Esophagus muscularis mucosa (tissue), 4 donors: ENCODE data around the gene APOM. TPM values are rescaled to one million over a fixed set of nuclear protein-coding genes. Genes with fewer than 3 reads are reported as not detected.

ENCODE experiments used
- DNase-seq: peaks from one replicate; pipeline ENCODE4 v3.0.0-alpha.2; 2017; ENCODE audit errors: extremely low spot score
- H3K27ac ChIP-seq, 4 donors: fragments of 200-600 bp; sonication (generic); replicated peaks in 1 of 4; 1 replicate in 3 of 4; 2 replicates in 1 of 4; pipeline ENCODE4 v1.5.1; 2016 to 2019; ENCODE audit warnings: mild to moderate bottlenecking in 1 of 4
- H3K27me3 ChIP-seq, 4 donors: fragments of 200-600 bp; sonication (generic); one replicate each; pipeline versions ENCODE4 v1.5.1 to v1.6.0; 2016 to 2019
- H3K36me3 ChIP-seq, 4 donors: fragments of 200-600 bp; sonication (generic); one replicate each; pipeline ENCODE4 v1.5.1; 2016 to 2019
- H3K4me1 ChIP-seq, 4 donors: fragments of 200-600 bp; sonication (generic); one replicate each; pipeline ENCODE4 v1.5.1; 2016 to 2019
- H3K4me3 ChIP-seq, 4 donors: fragments of 200-600 bp; sonication (generic); 1 replicate in 2 of 4; 2 replicates in 2 of 4; pipeline ENCODE4 v1.5.1; 2016 to 2019; ENCODE audit warnings: mild to moderate bottlenecking in 4 of 4, moderate library complexity in 1 of 4
- H3K9me3 ChIP-seq, 4 donors: fragments of 200-600 bp; sonication (generic); 1 replicate in 3 of 4; 2 replicates in 1 of 4; pipeline ENCODE4 v1.5.1; 2016 to 2019
- CTCF ChIP-seq, 3 experiments: fragments of 200-600 bp in 2 of 3; fragments of 450-650 bp in 1 of 3; sonication (generic) in 2 of 3; IDR thresholded peaks; one replicate each; pipeline ENCODE4 v1.5.1; 2017 to 2019; ENCODE audit warnings: antibody characterized with exemption in 3 of 3, mild to moderate bottlenecking in 2 of 3, moderate library complexity in 1 of 3
- EP300 ChIP-seq: sonication (generic); formaldehyde crosslinking; IDR thresholded peaks from one replicate; pipeline ENCODE4 v1.6.1; 2017; ENCODE audit warnings: antibody characterized with exemption
- POLR2A ChIP-seq: fragments of 450-650 bp; IDR thresholded peaks from one replicate; pipeline ENCODE4 v1.6.1; 2017; ENCODE audit warnings: antibody characterized with exemption, moderate library complexity, mild to moderate bottlenecking, low read depth
- POLR2AphosphoS5 ChIP-seq, 2 donors: sonication (generic); formaldehyde crosslinking; IDR thresholded peaks; one replicate each; pipeline ENCODE4 v1.6.1; 2017; ENCODE audit warnings: antibody characterized with exemption in 2 of 2
- WGBS: methylation state at CpG from one replicate; pipeline ENCODE4 v1.1.5; 2018; 5-methylcytosine and 5-hydroxymethylcytosine counted together
- intact Hi-C: fragments of 100-400 bp; cut with DNase I; formaldehyde crosslinking; loops from one replicate; pipeline ENCODE4 v1.15.1; 2023
- total RNA-seq, 4 donors: library from RNA; depleted of rRNA; stranded (reverse); fragments of >200 nt; gene quantifications; one replicate each; pipeline versions ENCODE4 v1.1.0 to v1.2.1, GENCODE V29; 2016

Gene APOM
- total RNA-seq, 4 donors from 2014 or later: 1.5 to 3.3 (median 2.0) TPM

- DNase-seq: no peak
These were observed 20.7 kb downstream of the APOM start for GRCh38 chr6:31676322-31676903.

GRCh38 chr6:31676904-31677303 lies 21.2 kb downstream of the APOM start:
- WGBS: 64% methylated on average over 6 of the region's 6 CpGs
- peaks cover 12 to 21% (median 19%) of the 10 kb centered on the region in 4 donors for H3K4me1 ChIP-seq
- TF ChIP-seq POLR2A: no peak
- TF ChIP-seq EP300: no peak
- no peak for TF ChIP-seq POLR2AphosphoS5 (IDR thresholded peaks at IDR 0.05)
- no peak for TF ChIP-seq CTCF (IDR thresholded peaks at IDR 0.05)

More at GRCh38 chr6:31676322-31676903, 20.7 kb downstream of the APOM start:
- WGBS: 77% methylated on average over 4 of the region's 4 CpGs
- no peak overlapping the region for H3K4me3 ChIP-seq
- H3K9me3 ChIP-seq: no peaks in the 10 kb centered on the region
- no peak overlapping the region for H3K27ac ChIP-seq
- no peaks in the 10 kb centered on the region for H3K27me3 ChIP-seq
- intact Hi-C loops: no loop called here
- peaks cover 10 to 28% (median 26%) of the 10 kb centered on the region in 4 donors for H3K36me3 ChIP-seq
- TF ChIP-seq EP300 (no peak), CTCF (IDR thresholded peaks at IDR 0.05) (no peak), POLR2AphosphoS5 (IDR thresholded peaks at IDR 0.05) (no peak), POLR2A (no peak)
- peaks cover 12 to 16% (median 14%) of the 10 kb centered on the region in 4 donors for H3K4me1 ChIP-seq

GRCh38 chr6:31677955-31678354 lies 22.3 kb downstream of the APOM start:
- peaks cover 0 to 13% (median 11%) of the 10 kb centered on the region in 4 donors for H3K36me3 ChIP-seq
- H3K4me3 ChIP-seq: no peak overlapping the region
- 78% methylated on average over 8 of the region's 8 CpGs for WGBS
- H3K4me1 ChIP-seq: peaks cover 12 to 27% (median 22%) of the 10 kb centered on the region in 4 donors
- no peaks in the 10 kb centered on the region for H3K9me3 ChIP-seq
- no peak overlapping the region for H3K27ac ChIP-seq
- H3K27me3 ChIP-seq: no peaks in the 10 kb centered on the region
- no peak for TF ChIP-seq CTCF (IDR thresholded peaks at IDR 0.05)
- no peak for TF ChIP-seq POLR2A
- TF ChIP-seq EP300: no peak
- TF ChIP-seq POLR2AphosphoS5 (IDR thresholded peaks at IDR 0.05): no peak
- intact Hi-C loops: no loop called here
- no peak for DNase-seq

More at GRCh38 chr6:31676904-31677303, 21.2 kb downstream of the APOM start:
- Histone ChIP-seq H3K4me3 (no peak overlapping the region), H3K36me3 (peaks cover 5 to 23% (median 21%) of the 10 kb centered on the region in 4 donors), H3K27me3 (no peaks in the 10 kb centered on the region), H3K9me3 (no peaks in the 10 kb centered on the region), H3K27ac (no peak overlapping the region)
- no peak for DNase-seq
- intact Hi-C loops: no loop called here

GRCh38 chr6:31680226-31681134 lies 24.8 kb downstream of the APOM start, which contains the start of gene LY6G5C:
Gene LY6G5C, minus strand, starts transcription at chr6:31681067. Its CDS starts 694 bp downstream, at chr6:31680373.
- Histone ChIP-seq H3K4me3 (peak within 1 kb of the TSS; percentile 52 to 65 (median 58)), H3K27me3 (no peaks in the 10 kb centered on the region), H3K36me3 (peaks cover 0 to 14% (median 1%) of the 10 kb centered on the region in 4 donors), H3K9me3 (no peaks in the 10 kb centered on the region), H3K27ac (peak within 1 kb of the TSS; percentile 68 to 84 (median 80)), H3K4me1 (peaks cover 12 to 33% (median 30%) of the 10 kb centered on the region in 4 donors)
- peak; percentile 50 to 67 for TF ChIP-seq POLR2AphosphoS5 (IDR thresholded peaks at IDR 0.05)
- peak; percentile 70 to 91 (median 77) for TF ChIP-seq CTCF (IDR thresholded peaks at IDR 0.05)
- TF ChIP-seq POLR2A: no peak
- TF ChIP-seq EP300: no peak
- intact Hi-C loops: loop anchor here (2.0 to 10.0 kb wide), 3 partner anchors 88 to 184 kb away; partner anchors contain the start of gene NEU1
- 11% methylated on average over 17 of the region's 17 CpGs for WGBS
- DNase-seq: peak; percentile 96
